ENCODE measurements around the gene NDUFS2.

The NDUFS2 gene

GRCh38 chr1:161172349-161172748 lies 29.8 kb upstream of the NDUFS2 start:
- no peak for DNase-seq (ENCODE audit: low read depth in 3 of 3, low spot score in 1 of 3)

- no peak for DNase-seq (ENCODE audit: low read depth in 3 of 3, low spot score in 1 of 3)
Measured at GRCh38 chr1:161172776-161173376, 29.3 kb upstream of the NDUFS2 start.

GRCh38 chr1:161173711-161174110 lies 28.5 kb upstream of the NDUFS2 start:
- no peak for DNase-seq (ENCODE audit: low read depth in 3 of 3, low spot score in 1 of 3)

GRCh38 chr1:161174911-161175310 lies 27.3 kb upstream of the NDUFS2 start:
- DNase-seq (ENCODE audit: low read depth in 3 of 3, low spot score in 1 of 3) = no peak

- no peak for DNase-seq (ENCODE audit: low read depth in 3 of 3, low spot score in 1 of 3)
Measured at GRCh38 chr1:161175771-161176453, 26.3 kb upstream of the NDUFS2 start.

- no peak for DNase-seq (ENCODE audit: low read depth in 3 of 3, low spot score in 1 of 3)
Measured at GRCh38 chr1:161176468-161177111, 25.6 kb upstream of the NDUFS2 start.

GRCh38 chr1:161177112-161177935 lies 24.8 kb upstream of the NDUFS2 start, which contains the start of gene B4GALT3:
Gene B4GALT3 (minus strand): TSS chr1:161177507. CDS start chr1:161176060, 1,447 bp downstream.
- DNase-seq (ENCODE audit: low read depth in 3 of 3, low spot score in 1 of 3) = peak; percentile 73 to 100 (median 91)

GRCh38 chr1:161177936-161178244 lies 24.3 kb upstream of the NDUFS2 start:
- DNase-seq (ENCODE audit: low read depth in 3 of 3, low spot score in 1 of 3) = no peak

GRCh38 chr1:161179698-161180097 lies 22.5 kb upstream of the NDUFS2 start:
- no peak for DNase-seq (ENCODE audit: low read depth in 3 of 3, low spot score in 1 of 3)

- no peak for DNase-seq (ENCODE audit: low read depth in 3 of 3, low spot score in 1 of 3)
Measured at GRCh38 chr1:161180639-161181038, 21.5 kb upstream of the NDUFS2 start.

- peak; percentile 30 to 46 (median 32) for DNase-seq (ENCODE audit: low read depth in 3 of 3, low spot score in 1 of 3)
Measured at GRCh38 chr1:161182214-161182613, 20.0 kb upstream of the NDUFS2 start.

- peak in 2 of 3 donors; percentile 42 to 54 for DNase-seq (ENCODE audit: low read depth in 3 of 3, low spot score in 1 of 3)
Measured at GRCh38 chr1:161185282-161185682, 16.9 kb upstream of the NDUFS2 start.

GRCh38 chr1:161185732-161186311 lies 16.3 kb upstream of the NDUFS2 start:
- DNase-seq (ENCODE audit: low read depth in 3 of 3, low spot score in 1 of 3) = no peak

- DNase-seq (ENCODE audit: low read depth in 3 of 3, low spot score in 1 of 3) = no peak
Measured at GRCh38 chr1:161187311-161187710, 14.9 kb upstream of the NDUFS2 start.

- DNase-seq (ENCODE audit: low read depth in 3 of 3, low spot score in 1 of 3) = no peak
Measured at GRCh38 chr1:161188381-161188780, 13.8 kb upstream of the NDUFS2 start.

- DNase-seq (ENCODE audit: low read depth in 3 of 3, low spot score in 1 of 3) = no peak
Measured at GRCh38 chr1:161189036-161189435, 13.1 kb upstream of the NDUFS2 start.

- DNase-seq (ENCODE audit: low read depth in 3 of 3, low spot score in 1 of 3) = no peak
Measured at GRCh38 chr1:161190962-161191521, 11.1 kb upstream of the NDUFS2 start.

- no peak for DNase-seq (ENCODE audit: low read depth in 3 of 3, low spot score in 1 of 3)
Measured at GRCh38 chr1:161191971-161192370, 10.2 kb upstream of the NDUFS2 start.

GRCh38 chr1:161192476-161193465 lies 9.4 kb upstream of the NDUFS2 start:
- DNase-seq (ENCODE audit: low read depth in 3 of 3, low spot score in 1 of 3) = peak; percentile 35 to 44 (median 38)
